ENCODE results near the gene F12. TPM values are rescaled to one million over a fixed set of nuclear protein-coding genes. Genes with fewer than 3 reads are reported as not detected.

The F12 gene
- total and polyA plus RNA-seq, 2 of the 8 experiments (the other 6 are each of a cell fraction or from before 2014, with no cell fraction given) = 6.5 to 7.8 TPM

GRCh38 chr5:177443144-177443983 is 34.0 kb upstream of the F12 start:
- CTCF ChIA-PET (ENCODE audit: partially characterized antibody) = interaction anchor here (1.1 to 23.6 kb wide), 12 partner anchors 10 to 135 kb away, joined by 3 to 430 read pairs (median 15); partner anchors contain the start of genes F12, GRK6, PFN3 and SLC34A1
- H2BK5ac ChIP-seq (ENCODE audit: low read depth, low read length) = no peak overlapping the region
- DNase-seq (ENCODE audit: low read depth in 1 of 2, low spot score in 2 of 2) = no peak
- no peak overlapping the region for H4K5ac ChIP-seq (ENCODE audit: insufficient read length, low read depth, low read length)
- H3K56ac ChIP-seq (replicated peaks; ENCODE audit: insufficient read length, low read depth, low read length) = no peak overlapping the region
- no peaks in the 10 kb centered on the region; the same call in 1 of the 2 replicates for H3K79me1 ChIP-seq (ENCODE audit: low read depth, low read length)
- no peak overlapping the region for H2AFZ ChIP-seq (ENCODE audit: low read length)
- no peak overlapping the region for H2BK20ac ChIP-seq (ENCODE audit: low read length)
- no peak overlapping the region for H4K91ac ChIP-seq (replicated peaks; ENCODE audit: insufficient read length, low read length)
- no peak overlapping the region for H3K9ac ChIP-seq (replicated peaks in 1 of 4; ENCODE audit: extremely low read depth in 1 of 4, low read depth in 3 of 4, low read length in 3 of 4)
- H2AK5ac ChIP-seq (ENCODE audit: low read depth, low read length) = no peak overlapping the region
- H4K20me1 ChIP-seq (replicated peaks in 1 of 2; ENCODE audit: control insufficient read depth in 1 of 2, insufficient read depth in 2 of 2, low read length in 2 of 2) = peaks cover 0 to 9% of the 10 kb centered on the region in 2 experiments
- peak overlapping the region; percentile 25; the same call in 1 of the 2 replicates for H3K27ac ChIP-seq (ENCODE audit: low read depth, low read length)
- peaks cover 2 to 7% (median 5%) of the 10 kb centered on the region in 4 experiments; a peak in 3 of 8 replicates for H3K36me3 ChIP-seq (ENCODE audit: control insufficient read depth in 2 of 4, insufficient read depth in 4 of 4, low read length in 3 of 4)
- POLR2A ChIA-PET (ENCODE audit: partially characterized antibody) = interaction anchor here (0.7 to 67.5 kb wide), 12 partner anchors 20 to 136 kb away, joined by 3 to 3349 read pairs (median 5); partner anchors contain the start of genes DBN1, DOK3, GRK6 and PDLIM7
- H3K18ac ChIP-seq (ENCODE audit: extremely low read depth, low read length) = no peak overlapping the region
- no peak overlapping the region for H2BK12ac ChIP-seq (ENCODE audit: low read depth, low read length)
- H4K8ac ChIP-seq (ENCODE audit: extremely low read depth, insufficient read depth, low read length) = peak overlapping the region; percentile 57; the same call in 1 of the 2 replicates
- H3K23me2 ChIP-seq (ENCODE audit: low read depth, low read length) = peaks cover 9% of the 10 kb centered on the region
- FAIRE-seq = no peak
- no peak overlapping the region for H2BK15ac ChIP-seq (ENCODE audit: low read length)
- H3K4me3 ChIP-seq (ENCODE audit: extremely low read depth in 1 of 4, insufficient read depth in 2 of 4, low read depth in 3 of 4, low read length in 4 of 4) = no peak overlapping the region
- no peaks in the 10 kb centered on the region for H3K9me3 ChIP-seq (ENCODE audit: insufficient read depth in 2 of 2, low read depth in 1 of 2, low read length in 1 of 2)
- no peak overlapping the region for H3K23ac ChIP-seq (ENCODE audit: insufficient read length)
- H3K79me2 ChIP-seq (ENCODE audit: control insufficient read depth in 1 of 2, insufficient read depth in 2 of 2, low read length in 2 of 2) = no peaks in the 10 kb centered on the region
- H3K27me3 ChIP-seq (replicated peaks in 1 of 4; ENCODE audit: control insufficient read depth in 3 of 4, extremely low read depth in 1 of 4, insufficient read depth in 3 of 4, low read length in 3 of 4) = peaks cover 0 to 11% (median 3%) of the 10 kb centered on the region in 4 experiments; a peak in 5 of 7 replicates
- no peak overlapping the region for H2BK120ac ChIP-seq (replicated peaks; ENCODE audit: low read depth, low read length)
- WGBS, 2 experiments (ENCODE audit: extremely low coverage in 1 of 2, insufficient coverage in 1 of 2, insufficient read length in 1 of 2, insufficient replicate concordance in 2 of 2, low coverage in 1 of 2, low lambda C conversion rate in 2 of 2, missing lambda C conversion rate in 1 of 2) = 90% methylated on average over 14 of the region's 15 CpGs; no CpG with 5 or more reads in 1 of the 2 experiments
- TF ChIP-seq GABPA (IDR thresholded peaks at IDR 0.05; ENCODE audit: borderline replicate concordance, insufficient read depth, low read length) (no peak), RBBP5 (IDR thresholded peaks at IDR 0.05; ENCODE audit: borderline replicate concordance, low read depth, low read length) (no peak), JUND (IDR thresholded peaks at IDR 0.05; ENCODE audit: low read length) (no peak), SIX5 (IDR thresholded peaks at IDR 0.05; ENCODE audit: low read depth, low read length) (no peak), RXRA (IDR thresholded peaks at IDR 0.05; ENCODE audit: insufficient read depth, low read depth, low read length) (no peak), SUZ12 (IDR thresholded peaks at IDR 0.05; ENCODE audit: low read length) (no peak), FOSL1 (IDR thresholded peaks at IDR 0.05; ENCODE audit: insufficient read depth, low read depth, low read length) (no peak)
- peaks cover 0 to 28% (median 14%) of the 10 kb centered on the region in 4 experiments; a peak in 6 of 7 replicates for H3K4me1 ChIP-seq (replicated peaks in 1 of 4; ENCODE audit: control insufficient read depth in 3 of 4, insufficient read depth in 4 of 4, low read length in 3 of 4)
- no peak overlapping the region for H3K4me2 ChIP-seq (ENCODE audit: insufficient read depth in 1 of 2, low read depth in 2 of 2, low read length in 2 of 2)
- no peak overlapping the region for H3K4ac ChIP-seq (replicated peaks; ENCODE audit: insufficient read length, low read depth, low read length)
- H3K14ac ChIP-seq (ENCODE audit: insufficient read length) = no peak overlapping the region
